ENCODE results near the gene OSR1.

OSR1 gene

DNA sequence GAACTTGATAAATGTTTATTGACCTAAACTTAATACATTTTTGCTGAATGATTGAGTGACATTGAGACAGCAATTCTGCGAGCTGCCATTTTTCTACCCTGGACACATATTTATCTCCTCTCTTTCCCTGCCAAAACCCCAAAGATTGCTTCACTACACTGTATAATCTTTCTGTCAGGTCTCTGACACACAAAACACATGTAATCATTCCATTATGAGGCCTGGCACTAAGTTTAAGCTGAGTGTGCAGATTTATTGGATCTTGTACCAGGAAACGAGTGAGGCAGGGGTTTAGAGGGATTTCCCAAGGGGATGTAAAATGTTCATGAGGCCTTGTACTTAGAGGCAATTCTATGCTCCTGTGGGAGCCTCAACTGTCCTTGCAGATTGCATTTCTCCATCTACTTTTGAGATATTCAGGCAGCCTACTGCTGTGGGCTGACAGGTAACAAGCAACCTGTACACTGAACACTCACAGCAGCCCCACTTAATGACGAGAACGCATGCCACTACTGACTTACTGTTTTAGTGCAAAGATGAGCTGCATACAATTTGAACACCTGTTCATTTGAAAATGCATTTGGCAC is 13.7 kb upstream of the OSR1 start:
- H3K79me1 ChIP-seq (ENCODE audit: low read depth, low read length): no peaks in the 10 kb centered on the region
- no peak overlapping the region for H3K27ac ChIP-seq (replicated peaks; ENCODE audit: low read length)
- no peak overlapping the region for H3K4me2 ChIP-seq (ENCODE audit: insufficient read depth, low read length, poor library complexity, severe bottlenecking)
- no peaks in the 10 kb centered on the region for H3K36me3 ChIP-seq (replicated peaks in 1 of 2; ENCODE audit: control insufficient read depth in 2 of 2, insufficient read depth in 2 of 2, low read length in 2 of 2)
- no peak overlapping the region for H3K9ac ChIP-seq (ENCODE audit: low read depth, low read length, poor library complexity)
- no peak overlapping the region for H2AFZ ChIP-seq (ENCODE audit: low read length)
- H3K4me3 ChIP-seq (ENCODE audit: low read length in 2 of 2): no peak overlapping the region
- H3K14ac ChIP-seq (ENCODE audit: low read length): no peak overlapping the region
- DNase-seq (ENCODE audit: low spot score): no peak
- H3K18ac ChIP-seq (ENCODE audit: low read length): no peak overlapping the region
- no peaks in the 10 kb centered on the region for H3K9me3 ChIP-seq (replicated peaks in 1 of 2; ENCODE audit: control insufficient read depth in 2 of 2, insufficient read depth in 1 of 2, low read depth in 1 of 2, low read length in 2 of 2)
- H2BK5ac ChIP-seq (ENCODE audit: low read length): no peak overlapping the region
- H2AK5ac ChIP-seq (ENCODE audit: low read depth, low read length): no peak overlapping the region
- H2BK12ac ChIP-seq (ENCODE audit: low read length): no peak overlapping the region
- H2BK15ac ChIP-seq (ENCODE audit: low read length): no peak overlapping the region
- H3K27me3 ChIP-seq (ENCODE audit: control insufficient read depth in 3 of 3, insufficient read depth in 3 of 3, low read depth in 1 of 3, low read length in 3 of 3): peaks cover 0 to 32% (median 3%) of the 10 kb centered on the region in 3 experiments
- H3K4ac ChIP-seq (ENCODE audit: low read length): no peak overlapping the region
- no peak overlapping the region for H3K23ac ChIP-seq (ENCODE audit: low read depth, low read length, poor library complexity)
- no CpG with 5 or more reads among the region's 4 CpGs for WGBS, 2 donors (ENCODE audit: extremely low coverage in 2 of 2, insufficient read length in 2 of 2, insufficient replicate concordance in 1 of 2)
- no peak overlapping the region for H4K8ac ChIP-seq (ENCODE audit: low read depth, low read length)
- no peaks in the 10 kb centered on the region for H3K4me1 ChIP-seq (ENCODE audit: control insufficient read depth in 2 of 2, insufficient read depth in 1 of 2, low read depth in 1 of 2, low read length in 2 of 2)
- no peak overlapping the region for H2BK120ac ChIP-seq (ENCODE audit: low read depth, low read length)
- no peak overlapping the region for H4K91ac ChIP-seq (ENCODE audit: low read depth, low read length, poor library complexity)

DNA sequence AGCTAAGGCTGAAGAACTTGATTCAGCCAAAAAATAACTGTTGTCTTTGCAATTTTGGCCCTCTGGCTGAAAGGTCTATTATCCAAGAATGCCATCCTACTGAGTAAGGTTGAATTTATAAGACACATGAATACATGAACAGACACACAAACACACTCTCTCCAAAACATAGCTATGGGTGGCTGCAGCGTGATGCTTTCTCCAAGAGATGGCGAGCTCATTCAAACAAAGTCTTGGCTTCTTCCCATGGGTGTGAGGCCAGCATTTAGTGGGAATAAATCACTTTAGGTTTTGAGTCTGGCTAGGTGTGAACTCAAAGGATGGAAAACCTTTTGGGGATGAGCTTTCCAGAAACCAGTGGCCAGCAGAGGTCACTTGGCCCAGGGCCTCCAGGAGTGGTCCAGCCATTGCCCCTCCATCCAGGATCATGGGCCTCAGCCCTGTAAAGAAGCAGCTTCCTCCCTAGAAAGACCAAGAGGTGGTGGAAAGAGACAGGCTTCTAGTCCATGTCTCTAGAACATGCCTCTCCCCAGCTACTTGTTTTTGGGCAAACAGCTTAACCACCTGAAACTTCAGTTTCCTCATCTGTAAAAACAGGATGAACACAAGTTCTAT is 11.0 kb upstream of the OSR1 start:
- Histone ChIP-seq H4K8ac (ENCODE audit: low read depth, low read length) (no peak overlapping the region), H3K79me1 (ENCODE audit: low read depth, low read length) (no peaks in the 10 kb centered on the region), H3K27me3 (ENCODE audit: control insufficient read depth in 3 of 3, insufficient read depth in 3 of 3, low read depth in 1 of 3, low read length in 3 of 3) (peaks cover 0 to 56% (median 12%) of the 10 kb centered on the region in 3 experiments), H4K91ac (ENCODE audit: low read depth, low read length, poor library complexity) (no peak overlapping the region), H3K9me3 (replicated peaks in 1 of 2; ENCODE audit: control insufficient read depth in 2 of 2, insufficient read depth in 1 of 2, low read depth in 1 of 2, low read length in 2 of 2) (no peaks in the 10 kb centered on the region), H2AFZ (ENCODE audit: low read length) (no peak overlapping the region), H2BK5ac (ENCODE audit: low read length) (no peak overlapping the region), H3K4me1 (ENCODE audit: control insufficient read depth in 2 of 2, insufficient read depth in 1 of 2, low read depth in 1 of 2, low read length in 2 of 2) (no peaks in the 10 kb centered on the region), H2AK5ac (ENCODE audit: low read depth, low read length) (no peak overlapping the region), H2BK15ac (ENCODE audit: low read length) (no peak overlapping the region), H3K9ac (ENCODE audit: low read depth, low read length, poor library complexity) (no peak overlapping the region), H3K27ac (replicated peaks; ENCODE audit: low read length) (no peak overlapping the region), H2BK120ac (ENCODE audit: low read depth, low read length) (no peak overlapping the region), H2BK12ac (ENCODE audit: low read length) (no peak overlapping the region), H3K4ac (ENCODE audit: low read length) (no peak overlapping the region), H3K36me3 (replicated peaks in 1 of 2; ENCODE audit: control insufficient read depth in 2 of 2, insufficient read depth in 2 of 2, low read length in 2 of 2) (no peaks in the 10 kb centered on the region), H3K14ac (ENCODE audit: low read length) (no peak overlapping the region), H3K23ac (ENCODE audit: low read depth, low read length, poor library complexity) (no peak overlapping the region), H3K4me2 (ENCODE audit: insufficient read depth, low read length, poor library complexity, severe bottlenecking) (no peak overlapping the region), H3K4me3 (ENCODE audit: low read length in 2 of 2) (no peak overlapping the region), H3K18ac (ENCODE audit: low read length) (no peak overlapping the region)
- WGBS, 2 donors (ENCODE audit: extremely low coverage in 2 of 2, insufficient read length in 2 of 2, insufficient replicate concordance in 1 of 2): no CpG with 5 or more reads among the region's 2 CpGs
- no peak for DNase-seq (ENCODE audit: low spot score)

DNA sequence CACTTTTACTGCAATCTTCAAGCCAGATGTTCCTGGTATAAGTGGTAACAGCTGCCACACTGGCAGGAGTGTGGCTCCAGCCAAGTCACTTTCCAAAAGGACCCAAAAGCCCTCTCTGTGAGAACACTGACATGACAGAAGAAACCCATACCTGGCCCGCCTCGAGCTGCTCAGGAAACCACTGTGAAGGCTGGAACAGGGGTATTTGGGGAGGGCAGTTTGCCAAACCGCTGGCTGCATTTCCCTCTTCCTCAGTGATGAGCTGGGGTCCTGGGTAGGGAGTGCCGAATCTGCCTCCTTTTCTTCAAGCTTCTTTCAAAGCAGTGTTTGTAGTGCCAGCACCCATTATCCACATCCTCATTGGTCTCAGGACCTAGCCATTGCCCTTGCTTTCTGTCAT is 10.3 kb upstream of the OSR1 start:
- H2BK12ac ChIP-seq (ENCODE audit: low read length): no peak overlapping the region
- H2AK5ac ChIP-seq (ENCODE audit: low read depth, low read length): no peak overlapping the region
- no peak overlapping the region for H2BK120ac ChIP-seq (ENCODE audit: low read depth, low read length)
- H2BK15ac ChIP-seq (ENCODE audit: low read length): no peak overlapping the region
- no peaks in the 10 kb centered on the region for H3K36me3 ChIP-seq (replicated peaks in 1 of 2; ENCODE audit: control insufficient read depth in 2 of 2, insufficient read depth in 2 of 2, low read length in 2 of 2)
- H3K4me1 ChIP-seq (ENCODE audit: control insufficient read depth in 2 of 2, insufficient read depth in 1 of 2, low read depth in 1 of 2, low read length in 2 of 2): no peaks in the 10 kb centered on the region
- H2BK5ac ChIP-seq (ENCODE audit: low read length): no peak overlapping the region
- peaks cover 2 to 63% (median 18%) of the 10 kb centered on the region in 3 experiments for H3K27me3 ChIP-seq (ENCODE audit: control insufficient read depth in 3 of 3, insufficient read depth in 3 of 3, low read depth in 1 of 3, low read length in 3 of 3)
- no peaks in the 10 kb centered on the region for H3K79me1 ChIP-seq (ENCODE audit: low read depth, low read length)
- no CpG with 5 or more reads among the region's 4 CpGs for WGBS, 2 donors (ENCODE audit: extremely low coverage in 2 of 2, insufficient read length in 2 of 2, insufficient replicate concordance in 1 of 2)
- no peak overlapping the region for H3K9ac ChIP-seq (ENCODE audit: low read depth, low read length, poor library complexity)
- H3K23ac ChIP-seq (ENCODE audit: low read depth, low read length, poor library complexity): no peak overlapping the region
- no peak for DNase-seq (ENCODE audit: low spot score)
- H3K4me3 ChIP-seq (ENCODE audit: low read length in 2 of 2): no peak overlapping the region
- H3K27ac ChIP-seq (replicated peaks; ENCODE audit: low read length): no peak overlapping the region
- H4K91ac ChIP-seq (ENCODE audit: low read depth, low read length, poor library complexity): no peak overlapping the region
- H2AFZ ChIP-seq (ENCODE audit: low read length): no peak overlapping the region
- no peak overlapping the region for H3K4ac ChIP-seq (ENCODE audit: low read length)
- no peak overlapping the region for H3K14ac ChIP-seq (ENCODE audit: low read length)
- no peak overlapping the region for H4K8ac ChIP-seq (ENCODE audit: low read depth, low read length)
- H3K9me3 ChIP-seq (replicated peaks in 1 of 2; ENCODE audit: control insufficient read depth in 2 of 2, insufficient read depth in 1 of 2, low read depth in 1 of 2, low read length in 2 of 2): no peaks in the 10 kb centered on the region
- H3K4me2 ChIP-seq (ENCODE audit: insufficient read depth, low read length, poor library complexity, severe bottlenecking): no peak overlapping the region
- no peak overlapping the region for H3K18ac ChIP-seq (ENCODE audit: low read length)

DNA sequence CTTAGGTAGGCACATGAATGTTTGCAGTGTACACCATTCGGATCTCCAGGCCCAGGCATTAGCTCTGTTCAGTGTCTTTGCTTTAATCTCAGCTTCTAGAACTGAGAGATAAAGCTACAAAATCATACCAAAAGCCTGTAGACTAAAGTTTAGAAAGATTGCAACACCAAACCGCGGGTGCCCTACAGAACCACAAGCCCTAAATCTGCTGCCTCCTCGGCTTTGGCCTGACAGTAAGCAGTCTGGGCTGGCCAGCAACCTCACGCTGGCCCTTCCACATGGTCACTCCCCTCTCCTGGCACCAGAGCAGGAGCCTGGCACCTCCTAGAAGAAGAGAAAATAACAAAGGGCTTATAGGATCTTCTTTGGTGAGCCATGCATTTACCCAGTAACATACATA is 8.9 kb upstream of the OSR1 start:
- no peak for DNase-seq (ENCODE audit: low spot score)
- Histone ChIP-seq H2AK5ac (ENCODE audit: low read depth, low read length) (no peak overlapping the region), H2BK5ac (ENCODE audit: low read length) (no peak overlapping the region), H3K36me3 (replicated peaks in 1 of 2; ENCODE audit: control insufficient read depth in 2 of 2, insufficient read depth in 2 of 2, low read length in 2 of 2) (no peaks in the 10 kb centered on the region), H3K4ac (ENCODE audit: low read length) (no peak overlapping the region), H3K4me1 (ENCODE audit: control insufficient read depth in 2 of 2, insufficient read depth in 1 of 2, low read depth in 1 of 2, low read length in 2 of 2) (no peaks in the 10 kb centered on the region), H3K9ac (ENCODE audit: low read depth, low read length, poor library complexity) (no peak overlapping the region), H3K4me3 (ENCODE audit: low read length in 2 of 2) (no peak overlapping the region), H3K14ac (ENCODE audit: low read length) (no peak overlapping the region), H2AFZ (ENCODE audit: low read length) (no peak overlapping the region), H2BK12ac (ENCODE audit: low read length) (no peak overlapping the region), H4K8ac (ENCODE audit: low read depth, low read length) (no peak overlapping the region), H4K91ac (ENCODE audit: low read depth, low read length, poor library complexity) (no peak overlapping the region), H2BK15ac (ENCODE audit: low read length) (no peak overlapping the region), H3K18ac (ENCODE audit: low read length) (no peak overlapping the region), H3K4me2 (ENCODE audit: insufficient read depth, low read length, poor library complexity, severe bottlenecking) (no peak overlapping the region), H3K23ac (ENCODE audit: low read depth, low read length, poor library complexity) (no peak overlapping the region), H3K27me3 (ENCODE audit: control insufficient read depth in 3 of 3, insufficient read depth in 3 of 3, low read depth in 1 of 3, low read length in 3 of 3) (peaks cover 2 to 76% (median 32%) of the 10 kb centered on the region in 3 experiments), H2BK120ac (ENCODE audit: low read depth, low read length) (no peak overlapping the region), H3K27ac (replicated peaks; ENCODE audit: low read length) (no peak overlapping the region), H3K79me1 (ENCODE audit: low read depth, low read length) (no peaks in the 10 kb centered on the region), H3K9me3 (replicated peaks in 1 of 2; ENCODE audit: control insufficient read depth in 2 of 2, insufficient read depth in 1 of 2, low read depth in 1 of 2, low read length in 2 of 2) (no peaks in the 10 kb centered on the region)
- no CpG with 5 or more reads among the region's 5 CpGs for WGBS, 2 donors (ENCODE audit: extremely low coverage in 2 of 2, insufficient read length in 2 of 2, insufficient replicate concordance in 1 of 2)

Data from neuronal stem cell (in vitro differentiated cells).